Progenitor cell of endocrine pancreas (in vitro differentiated cells): Measurements from ENCODE around the gene MAGEB16. TPM values are rescaled to one million over a fixed set of nuclear protein-coding genes. Genes with fewer than 3 reads are reported as not detected.

Source experiments
- DNase-seq: peaks from one replicate; pipeline ENCODE4 v3.0.0; 2021; ENCODE audit warnings: low spot score; ENCODE audit not compliant: unreplicated experiment
- H3K27ac Mint-ChIP-seq: 2 replicates; pipeline ENCODE4 v1.8.0; 2021; ENCODE audit warnings: mild to moderate bottlenecking, moderate library complexity, mixed read lengths
- H3K27me3 Mint-ChIP-seq: 2 replicates; pipeline ENCODE4 v1.8.0; 2021; ENCODE audit warnings: mixed read lengths
- H3K36me3 Mint-ChIP-seq: 2 replicates; pipeline ENCODE4 v1.8.0; 2022; ENCODE audit warnings: mixed read lengths; ENCODE audit not compliant: insufficient read depth
- H3K4me1 Mint-ChIP-seq: 2 replicates; pipeline ENCODE4 v1.8.0; 2021; ENCODE audit warnings: low read depth, mixed read lengths
- H3K4me3 Mint-ChIP-seq: 2 replicates; pipeline ENCODE4 v1.8.0; 2021; ENCODE audit warnings: low read depth, mild to moderate bottlenecking, moderate library complexity, mixed read lengths
- H3K9me3 Mint-ChIP-seq: 2 replicates; pipeline ENCODE4 v1.8.0; 2021; ENCODE audit warnings: low read depth, mixed read lengths
- CTCF ChIP-seq: fragments of 200-600 bp; sonication (generic); IDR thresholded peaks from one replicate; pipeline ENCODE4 v1.5.0; 2021; ENCODE audit warnings: antibody characterized with exemption, mild to moderate bottlenecking; ENCODE audit not compliant: unreplicated experiment
- total RNA-seq: library from RNA; stranded (reverse); gene quantifications from 2 replicates; pipeline ENCODE4 v1.2.1, GENCODE V29; 2021

Gene MAGEB16
- total RNA-seq, 1 donor from 2014 or later: not detected

- no peak for DNase-seq
- no peaks in the 10 kb centered on the region for H3K27me3 Mint-ChIP-seq
- H3K27ac Mint-ChIP-seq: no peak overlapping the region
- peaks cover 25% of the 10 kb centered on the region for H3K9me3 Mint-ChIP-seq
- TF ChIP-seq CTCF: no peak
- peaks cover 2% of the 10 kb centered on the region for H3K4me1 Mint-ChIP-seq
- peaks cover 1% of the 10 kb centered on the region for H3K36me3 Mint-ChIP-seq
- H3K4me3 Mint-ChIP-seq: no peak overlapping the region
Measured at GRCh38 chrX:35841872-35842271, 43.7 kb downstream of the MAGEB16 start.

GRCh38 chrX:35842674-35843073 is 44.5 kb downstream of the MAGEB16 start:
- H3K4me3 Mint-ChIP-seq: no peak overlapping the region
- H3K36me3 Mint-ChIP-seq: peaks cover 1% of the 10 kb centered on the region
- no peak for DNase-seq
- TF ChIP-seq CTCF: no peak
- H3K9me3 Mint-ChIP-seq: peaks cover 28% of the 10 kb centered on the region
- H3K27me3 Mint-ChIP-seq: no peaks in the 10 kb centered on the region
- H3K27ac Mint-ChIP-seq: no peak overlapping the region
- peaks cover 2% of the 10 kb centered on the region for H3K4me1 Mint-ChIP-seq

- Mint-ChIP-seq H3K27ac (no peak overlapping the region), H3K36me3 (peaks cover 1% of the 10 kb centered on the region), H3K4me3 (no peak overlapping the region), H3K4me1 (peaks cover 2% of the 10 kb centered on the region), H3K27me3 (no peaks in the 10 kb centered on the region), H3K9me3 (peaks cover 28% of the 10 kb centered on the region)
- no peak for TF ChIP-seq CTCF
- DNase-seq: no peak
Measured at GRCh38 chrX:35847736-35848135, 49.6 kb downstream of the MAGEB16 start.

Other genes with a start within 250 kb of the MAGEB16 start
- gene CFAP47, start 121.4 kb downstream of the MAGEB16 start, total RNA-seq: 1.5 and 1.7 TPM in 2 replicates